MCF 10A (cell line): ENCODE results near the gene C5orf63. TPM values are rescaled to one million over a fixed set of nuclear protein-coding genes. Genes with fewer than 3 reads are reported as not detected.

Experiments
- BruUV-seq: library from RNA; stranded (reverse); fragments of 400-500 nt; replicated peaks from 2 replicates; lab custom pipeline; 2021; lab: Mats Ljungman, UMichigan
- CTCF ChIA-PET: fragments of 300-600 bp; sonication (Branson Sonifier 250); formaldehyde crosslinking; extraction: SDS; loops from one replicate; lab custom pipeline; 2021; ENCODE audit warnings: antibody characterized with exemption, inconsistent platforms; lab: Yijun Ruan, JAX
- POLR2A ChIA-PET: fragments of 300-600, 350-650 bp; sonication (Branson Sonifier 250); formaldehyde crosslinking; extraction: SDS; loops from one replicate; lab custom pipeline; 2020; ENCODE audit warnings: antibody characterized with exemption, inconsistent platforms; lab: Yijun Ruan, JAX
- DNase-seq: peaks from one replicate; pipeline ENCODE4 v3.0.0-alpha.2; 2018; ENCODE audit not compliant: unreplicated experiment
- H3K27ac Mint-ChIP-seq: one replicate; pipeline ENCODE4 v1.8.0; 2022; ENCODE audit warnings: mild to moderate bottlenecking, low read depth, mixed read lengths; ENCODE audit not compliant: unreplicated experiment
- H3K27me3 Mint-ChIP-seq: one replicate; pipeline ENCODE4 v1.8.0; 2022; ENCODE audit warnings: mixed read lengths; ENCODE audit not compliant: insufficient read depth, unreplicated experiment
- H3K36me3 Mint-ChIP-seq: one replicate; pipeline ENCODE4 v1.8.0; 2022; ENCODE audit warnings: mild to moderate bottlenecking, moderate library complexity, mixed read lengths; ENCODE audit not compliant: insufficient read depth, unreplicated experiment
- H3K4me1 Mint-ChIP-seq: one replicate; pipeline ENCODE4 v1.8.0; 2022; ENCODE audit warnings: mixed read lengths; ENCODE audit not compliant: insufficient read depth, unreplicated experiment
- H3K4me3 Mint-ChIP-seq: one replicate; pipeline ENCODE4 v1.8.0; 2022; ENCODE audit warnings: mild to moderate bottlenecking, moderate library complexity, mixed read lengths; ENCODE audit not compliant: unreplicated experiment
- H3K9me3 Mint-ChIP-seq: one replicate; pipeline ENCODE4 v1.8.0; 2022; ENCODE audit warnings: mixed read lengths; ENCODE audit not compliant: unreplicated experiment
- CTCF ChIP-seq: fragments of 200-600 bp; IDR thresholded peaks from one replicate; pipeline ENCODE4 v1.8.0; 2022; ENCODE audit warnings: antibody characterized with exemption, mild to moderate bottlenecking; ENCODE audit not compliant: unreplicated experiment
- intact Hi-C: fragments of 100-400 bp; cut with micrococcal nuclease; formaldehyde crosslinking; loops from 2 replicates; pipeline ENCODE4 v1.14.1; 2022
- total RNA-seq: library from RNA; stranded (reverse); gene quantifications from 2 replicates; pipeline ENCODE4 v1.2.3, GENCODE V29; 2022

The C5orf63 gene
- total RNA-seq, 1 experiment from 2014 or later, result 10.8 TPM

GRCh38 chr5:127040796-127041520 is 32.3 kb downstream of the C5orf63 start:
- intact Hi-C loops, result no loop called here
- TSS peak; percentile 90 for BruUV-seq
- H3K4me1 Mint-ChIP-seq, result peaks cover 27% of the 10 kb centered on the region
- no peaks in the 10 kb centered on the region for H3K36me3 Mint-ChIP-seq
- ChIA-PET CTCF (interaction anchor here (0.6 kb wide), 3 partner anchors 29 to 1718 kb away, joined by 3 to 4 read pairs (median 3); no protein-coding TSS in a partner anchor), POLR2A (interaction anchor here (0.8 to 2.7 kb wide), 9 partner anchors 10 to 262 kb away, joined by 3 to 21 read pairs (median 4); partner anchors contain the start of gene MARCHF3)
- peak overlapping the region; percentile 95 for H3K27ac Mint-ChIP-seq
- no peaks in the 10 kb centered on the region for H3K9me3 Mint-ChIP-seq
- peak; percentile 82 for DNase-seq
- no peaks in the 10 kb centered on the region for H3K27me3 Mint-ChIP-seq
- peak overlapping the region; percentile 63 for H3K4me3 Mint-ChIP-seq
- TF ChIP-seq CTCF, result no peak

- no peak for DNase-seq
- H3K36me3 Mint-ChIP-seq, result no peaks in the 10 kb centered on the region
- H3K4me3 Mint-ChIP-seq, result no peak overlapping the region
- ChIA-PET POLR2A (interaction anchor here (0.7 to 0.8 kb wide), 2 partner anchors 8 to 15 kb away, joined by 3 to 5 read pairs; partner anchors contain the start of gene MARCHF3), CTCF (no interaction called here)
- no peak overlapping the region for H3K27ac Mint-ChIP-seq
- no peaks in the 10 kb centered on the region for H3K9me3 Mint-ChIP-seq
- H3K27me3 Mint-ChIP-seq, result no peaks in the 10 kb centered on the region
- intact Hi-C loops, result no loop called here
- no peak for TF ChIP-seq CTCF
- peaks cover 27% of the 10 kb centered on the region for H3K4me1 Mint-ChIP-seq
- no TSS peak for BruUV-seq
Measured at GRCh38 chr5:127038550-127038949, 34.8 kb downstream of the C5orf63 start.

GRCh38 chr5:127031863-127032232 is 41.5 kb downstream of the C5orf63 start:
- no peak for TF ChIP-seq CTCF
- H3K27ac Mint-ChIP-seq, result no peak overlapping the region
- intact Hi-C loops, result loop anchor here (2.0 to 5.0 kb wide), 4 partner anchors 70 to 461 kb away; no protein-coding TSS in a partner anchor
- H3K4me3 Mint-ChIP-seq, result peak overlapping the region; percentile 84
- ChIA-PET CTCF (interaction anchor here (0.8 to 1.7 kb wide), 2 partner anchors 15 to 31 kb away, joined by 3 to 5 read pairs; no protein-coding TSS in a partner anchor), POLR2A (interaction anchor here (0.6 to 2.2 kb wide), 4 partner anchors 9 to 203 kb away, joined by 3 to 15 read pairs (median 9); partner anchors contain the start of gene C5orf63)
- no TSS peak for BruUV-seq
- no peaks in the 10 kb centered on the region for H3K9me3 Mint-ChIP-seq
- peak; percentile 53 for DNase-seq
- no peaks in the 10 kb centered on the region for H3K36me3 Mint-ChIP-seq
- peaks cover 11% of the 10 kb centered on the region for H3K4me1 Mint-ChIP-seq
- no peaks in the 10 kb centered on the region for H3K27me3 Mint-ChIP-seq
